GM18858 (cell line): ENCODE data around the gene EPHA6.
"Not testable (repeated sequence)": the region's sequence is repeated elsewhere in the genome, so short reads cannot be mapped to it uniquely, and the experiment has no call there.

Experiments
- ATAC-seq: cut with Tn5 transposase; IDR thresholded peaks from one replicate; pipeline ENCODE4 v1.9.1; 2021; ENCODE audit not compliant: unreplicated experiment

Gene EPHA6

DNA sequence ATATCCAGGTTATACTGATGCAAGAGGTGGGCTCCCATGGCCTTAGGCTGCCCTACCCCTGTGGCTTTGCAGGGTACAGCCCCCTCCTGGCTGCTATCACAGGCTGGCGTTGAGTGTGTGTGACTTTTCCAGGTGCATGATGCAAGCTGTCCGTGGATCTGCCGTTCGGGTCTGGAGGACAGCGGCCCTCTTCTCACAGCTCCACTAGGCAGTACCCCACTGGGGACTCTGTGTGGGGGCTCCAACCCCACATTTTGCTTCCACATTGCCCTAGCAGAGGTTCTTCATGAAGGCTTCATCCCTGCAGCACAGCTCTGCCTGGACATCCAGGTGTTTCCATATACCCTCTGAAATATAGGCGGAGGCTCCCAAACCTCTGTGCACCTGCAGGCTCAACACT lies 610.6 kb downstream of the EPHA6 start:
- ATAC-seq = no peak

GRCh38 chr3:97430601-97431000 lies 616.2 kb downstream of the EPHA6 start:
- ATAC-seq = no peak

- no peak for ATAC-seq
Measured at GRCh38 chr3:97432914-97433313, 618.5 kb downstream of the EPHA6 start.

DNA sequence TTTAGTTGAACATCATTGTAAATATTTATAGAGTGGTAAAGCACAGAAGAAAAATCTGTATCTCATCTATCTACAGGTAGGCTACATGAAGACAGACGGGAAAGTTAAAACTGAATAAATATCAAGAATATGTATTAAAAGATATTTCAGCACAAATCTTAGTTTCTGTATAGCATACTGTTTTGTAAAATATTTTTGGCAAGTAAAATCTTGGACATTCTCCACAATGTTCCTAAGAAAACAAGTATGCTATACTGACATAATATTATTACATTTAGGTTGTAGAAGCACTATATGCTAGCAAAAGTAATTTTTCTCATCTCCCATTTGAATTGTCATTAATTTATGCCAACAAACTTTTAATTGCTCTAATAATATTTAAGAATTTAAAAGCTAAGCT lies 623.7 kb downstream of the EPHA6 start:
- no peak for ATAC-seq

GRCh38 chr3:97439373-97439772 lies 625.0 kb downstream of the EPHA6 start:
- ATAC-seq = no peak

DNA sequence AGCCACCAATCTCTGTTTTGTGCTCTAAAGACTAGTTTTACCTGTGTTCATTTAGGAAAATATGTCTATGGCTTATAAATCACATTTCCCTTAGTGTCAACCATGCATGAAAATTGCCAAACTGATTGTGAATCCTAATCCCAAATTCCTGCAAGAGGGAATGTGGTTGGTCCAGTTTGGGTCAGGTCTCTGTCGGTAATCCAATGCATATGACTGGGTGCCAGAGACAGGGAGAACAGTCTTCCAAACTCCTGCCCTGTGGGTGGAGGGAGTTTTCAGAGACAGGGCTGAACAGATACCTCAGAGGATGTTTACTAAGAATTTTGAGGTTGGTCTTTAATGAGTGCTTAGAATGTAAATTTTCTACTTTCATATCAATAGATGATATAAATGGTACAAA lies 649.6 kb downstream of the EPHA6 start:
- ATAC-seq = no peak

GRCh38 chr3:97470481-97470880 lies 656.1 kb downstream of the EPHA6 start:
- no peak for ATAC-seq

DNA sequence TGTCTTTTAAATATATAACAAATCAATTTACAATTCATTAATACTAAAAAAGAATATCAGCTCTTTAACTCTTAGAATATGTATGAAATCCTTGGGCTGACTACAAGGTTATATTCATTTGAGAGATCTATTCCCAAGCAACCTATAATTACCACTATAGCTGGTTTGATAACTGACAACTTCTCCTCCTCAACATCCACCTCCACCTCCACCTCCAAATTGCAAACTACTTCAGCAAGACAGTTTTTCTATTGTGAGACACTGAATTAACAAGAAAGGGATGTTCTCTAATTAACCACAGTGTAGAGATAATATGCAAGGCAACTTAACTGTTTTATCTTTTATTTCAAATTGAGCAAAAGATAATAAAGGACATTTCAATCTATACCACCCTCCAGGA lies 665.3 kb downstream of the EPHA6 start:
- no peak for ATAC-seq

- ATAC-seq = not testable (repeated sequence)
Measured at GRCh38 chr3:97480696-97481289, 666.4 kb downstream of the EPHA6 start.

DNA sequence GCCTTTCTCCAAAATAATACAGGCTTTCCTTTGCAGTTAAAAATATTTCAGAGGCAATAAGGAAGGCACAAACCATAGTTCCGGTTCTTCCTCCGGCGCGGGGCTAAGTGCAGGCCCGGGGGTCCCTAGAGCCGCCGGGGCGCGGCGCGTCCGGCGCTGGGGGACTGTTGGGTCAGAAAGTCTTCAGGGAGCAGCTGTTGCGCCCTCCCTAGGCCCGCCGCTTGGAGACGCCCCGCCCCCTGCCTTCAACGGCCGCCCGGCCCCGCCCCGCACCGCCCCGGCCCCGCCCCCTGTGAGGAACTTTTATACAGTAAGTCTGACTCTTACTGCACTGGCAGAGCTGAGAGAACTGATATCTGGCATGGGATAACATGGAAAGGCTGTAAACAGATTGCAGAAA lies 667.0 kb downstream of the EPHA6 start:
- ATAC-seq = no peak

DNA sequence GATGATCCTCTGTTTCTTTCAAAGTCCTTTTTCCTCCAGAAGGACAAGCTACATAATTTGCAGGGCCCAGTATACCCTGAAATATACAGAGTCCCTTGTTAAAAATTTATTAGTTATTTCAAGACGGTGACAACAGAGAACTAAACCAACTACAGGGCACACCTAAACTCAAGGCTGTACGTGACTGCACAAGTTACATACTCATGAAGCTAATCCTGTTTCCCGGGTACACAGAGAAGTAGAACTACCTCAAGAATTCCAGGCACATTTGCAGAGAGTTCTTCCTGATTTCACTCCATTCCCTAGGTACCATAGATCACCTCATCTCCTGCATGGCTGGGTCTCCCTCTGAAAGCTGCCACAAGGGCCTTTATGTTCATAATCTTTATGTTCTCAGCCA lies 670.8 kb downstream of the EPHA6 start:
- ATAC-seq = no peak

GRCh38 chr3:97487587-97487986 lies 673.2 kb downstream of the EPHA6 start:
- ATAC-seq = no peak

DNA sequence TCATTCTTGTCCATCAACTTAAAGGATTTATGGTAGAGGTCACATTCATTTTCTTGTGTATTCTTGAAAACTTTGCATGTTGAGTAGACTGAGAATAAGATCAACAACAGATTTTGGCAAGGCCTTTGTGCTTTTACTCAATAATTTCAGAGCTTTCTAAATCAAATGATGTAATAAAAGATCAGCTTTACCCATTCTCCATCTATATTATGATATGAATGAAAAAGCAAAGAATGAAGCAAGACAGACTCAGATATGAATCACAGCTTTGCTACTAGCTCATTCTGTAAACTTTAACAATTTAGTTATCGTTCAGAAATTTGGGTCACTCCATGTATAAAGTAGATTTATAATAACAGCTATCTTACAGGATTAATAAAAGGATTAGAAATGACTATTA lies 674.3 kb downstream of the EPHA6 start:
- no peak for ATAC-seq

DNA sequence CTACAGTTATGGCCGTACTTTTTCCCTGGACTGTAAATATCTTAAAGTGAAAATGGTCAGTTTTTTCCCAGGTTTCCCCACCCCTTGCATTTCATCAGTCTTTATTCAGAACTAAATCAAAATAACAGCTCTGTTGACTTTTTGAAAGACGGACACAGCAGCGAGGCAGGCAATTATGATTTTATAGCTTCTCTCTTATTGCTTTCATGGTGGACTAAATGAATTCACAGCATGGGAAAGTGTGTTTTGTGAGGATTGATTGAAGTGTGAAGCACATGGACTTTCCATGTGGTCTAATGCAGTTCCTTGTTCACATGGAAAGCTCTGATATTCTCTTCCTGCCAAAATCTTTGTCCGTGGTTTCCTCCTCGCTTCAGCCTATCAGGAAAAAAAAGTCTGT lies 681.5 kb downstream of the EPHA6 start:
- ATAC-seq = no peak

GRCh38 chr3:97497138-97497537 lies 682.7 kb downstream of the EPHA6 start:
- ATAC-seq = no peak

DNA sequence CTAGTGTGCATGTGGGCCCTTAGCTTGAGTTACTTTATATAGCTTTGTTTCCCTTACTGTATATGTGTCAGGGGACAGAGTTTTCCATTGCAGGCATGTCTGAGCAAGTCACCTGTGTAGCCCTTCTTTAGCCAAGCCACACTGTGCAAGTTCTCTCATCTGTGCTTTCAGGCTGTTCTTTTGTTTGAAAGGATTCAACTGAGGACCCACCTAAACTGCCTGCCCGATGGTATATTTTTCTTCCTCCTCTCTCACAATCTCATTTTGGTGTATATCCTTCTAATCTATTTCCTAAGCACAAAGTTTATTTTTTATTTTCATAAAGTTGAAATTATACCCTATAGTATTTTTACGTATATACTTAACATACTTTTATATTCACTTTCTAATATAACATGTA lies 690.1 kb downstream of the EPHA6 start:
- no peak for ATAC-seq

DNA sequence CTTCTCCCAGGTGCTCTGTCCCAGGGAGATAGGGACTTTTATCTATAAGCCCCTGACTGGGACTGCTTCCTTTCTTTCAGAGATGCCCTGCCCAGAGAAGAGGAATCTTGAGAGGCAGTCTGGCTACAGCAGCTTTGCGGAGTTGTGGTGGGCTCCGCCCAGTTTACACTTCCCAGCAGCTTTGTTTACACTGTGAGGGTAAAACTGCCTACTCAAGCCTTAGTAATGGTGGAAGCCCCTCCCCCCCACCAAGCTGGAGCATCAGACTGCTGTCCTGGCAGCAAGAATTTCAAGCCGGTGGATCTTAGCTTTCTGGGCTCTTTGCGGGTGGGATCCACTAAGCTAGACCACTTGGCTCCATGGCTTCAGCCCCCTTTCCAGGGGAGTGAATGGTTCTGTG lies 696.4 kb downstream of the EPHA6 start:
- no peak for ATAC-seq

DNA sequence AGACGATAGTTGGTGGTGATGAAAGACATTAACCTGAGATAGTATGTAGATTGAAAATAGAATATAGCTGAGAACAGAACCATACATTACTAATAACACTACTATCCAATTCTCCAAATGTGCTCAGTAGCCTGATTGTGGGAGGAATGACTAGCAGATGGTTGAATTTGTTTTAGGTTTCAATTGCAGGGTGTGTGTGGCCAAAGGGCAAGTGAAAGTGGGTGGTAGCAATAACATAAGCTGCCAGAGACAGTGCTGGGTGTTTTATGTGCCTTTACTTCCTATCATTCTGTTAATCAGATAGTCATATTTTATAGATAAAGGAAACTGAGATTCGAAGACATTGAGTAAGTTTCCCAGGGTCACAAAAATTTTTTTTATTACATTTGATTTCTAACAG lies 700.7 kb downstream of the EPHA6 start:
- ATAC-seq = no peak

DNA sequence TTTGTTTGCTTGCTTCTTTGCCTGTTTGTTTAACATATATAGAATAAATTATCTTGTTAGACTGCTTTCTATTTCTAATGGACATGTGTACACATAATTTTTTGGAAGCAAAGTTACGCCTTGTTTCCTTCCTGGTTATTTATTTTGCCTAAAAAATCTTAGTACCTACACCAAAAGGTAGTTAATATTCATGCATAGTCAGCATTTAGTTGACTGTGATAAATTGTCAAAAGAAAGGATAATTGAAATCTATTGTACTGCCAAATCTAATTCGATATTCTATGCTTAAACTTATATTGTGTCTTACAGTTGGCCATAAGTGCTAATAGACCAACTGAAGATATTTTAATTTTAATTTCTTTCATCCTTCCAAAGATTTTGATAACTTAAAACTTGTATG lies 716.3 kb downstream of the EPHA6 start:
- no peak for ATAC-seq

GRCh38 chr3:97547573-97547972 lies 733.2 kb downstream of the EPHA6 start:
- not testable (repeated sequence) for ATAC-seq

GRCh38 chr3:97550408-97550807 lies 736.0 kb downstream of the EPHA6 start:
- no peak for ATAC-seq

- ATAC-seq = no peak
Measured at GRCh38 chr3:97552186-97552585, 737.8 kb downstream of the EPHA6 start.

DNA sequence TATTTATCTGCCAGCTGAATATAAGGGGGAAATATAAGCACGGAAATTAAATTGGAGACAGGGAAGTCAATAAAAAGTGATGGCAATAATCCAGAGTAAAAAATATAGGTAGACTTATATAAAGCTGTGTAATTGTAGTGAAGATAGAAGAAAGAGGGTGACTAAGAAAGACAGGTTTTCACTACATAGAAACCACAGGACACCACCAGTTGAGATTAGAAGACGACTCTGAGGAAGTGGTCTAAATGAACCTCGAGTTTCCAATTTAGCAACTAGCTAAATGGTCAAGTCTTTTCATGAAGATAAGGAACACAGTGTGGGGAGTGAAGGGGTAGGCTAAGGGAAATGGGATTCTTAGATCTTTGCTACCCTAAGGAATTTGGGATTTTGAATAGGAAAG lies 761.3 kb downstream of the EPHA6 start:
- no peak for ATAC-seq

DNA sequence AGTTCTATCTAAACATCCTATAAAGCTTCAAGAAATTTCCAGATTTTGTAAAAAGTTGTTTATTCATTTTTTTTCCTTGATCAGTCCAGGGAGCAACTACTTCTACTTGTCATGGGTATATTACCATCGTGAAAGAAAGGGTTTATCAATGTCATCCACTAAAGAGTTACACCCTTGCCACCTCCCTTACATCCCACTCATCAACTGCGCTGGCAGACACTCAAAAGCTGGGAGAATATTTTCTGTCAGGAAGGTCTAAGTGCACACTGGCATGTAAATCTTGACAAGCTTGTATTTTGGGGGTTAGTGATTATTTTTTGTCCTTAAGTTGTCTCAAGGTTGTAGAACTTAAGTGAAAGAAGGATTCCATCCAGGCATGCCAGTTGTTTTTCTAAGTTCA lies 761.8 kb downstream of the EPHA6 start:
- no peak for ATAC-seq
